GM19351 (cell line): ENCODE results near the gene PLD5.
"Not testable (repeated sequence)": the region's sequence is repeated elsewhere in the genome, so short reads cannot be mapped to it uniquely, and the experiment has no call there.

Source experiments
- ATAC-seq: cut with Tn5 transposase; IDR thresholded peaks from one replicate; pipeline ENCODE4 v1.9.1; 2021; ENCODE audit warnings: mild to moderate bottlenecking, moderate library complexity; ENCODE audit not compliant: unreplicated experiment

PLD5 gene

DNA sequence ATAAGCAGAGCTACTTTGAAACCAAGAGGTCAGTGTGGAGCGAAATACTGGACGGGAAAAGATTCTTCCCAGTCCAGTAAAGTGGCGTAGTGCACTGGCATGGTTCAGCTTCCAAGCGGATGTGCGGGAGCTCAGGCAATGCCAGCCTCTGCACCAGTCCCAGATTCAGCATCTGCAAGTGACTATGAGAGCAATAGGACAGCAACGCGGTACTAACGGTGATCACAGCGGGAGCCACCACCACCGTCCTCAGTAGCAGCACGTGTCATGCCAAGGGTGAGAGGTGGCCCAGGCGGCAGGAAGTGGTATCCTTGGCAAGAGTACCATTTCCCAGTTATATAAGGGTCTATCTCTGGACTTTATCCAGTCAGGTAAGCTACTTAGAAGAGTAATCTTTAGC is 17.8 kb downstream of the PLD5 start:
- ATAC-seq = no peak

DNA sequence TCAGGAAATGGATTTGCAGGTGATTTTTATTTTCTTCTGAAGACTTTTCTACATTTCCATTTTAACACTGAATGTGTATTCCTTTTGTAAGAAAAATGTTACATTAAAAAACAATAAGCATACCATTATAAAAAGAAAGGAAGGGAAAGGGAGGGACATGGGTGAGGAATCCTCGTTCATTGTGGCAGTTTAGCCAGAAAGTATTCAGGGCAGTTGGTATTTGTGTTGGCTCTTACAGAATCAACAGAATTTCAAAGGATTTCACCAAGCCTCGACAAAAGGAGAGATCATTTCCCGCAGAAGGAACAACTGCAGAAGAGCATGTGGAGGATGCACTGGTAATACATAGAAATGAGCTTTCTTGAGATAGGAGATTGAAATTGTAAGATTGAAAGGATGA is 35.0 kb downstream of the PLD5 start:
- ATAC-seq = no peak

DNA sequence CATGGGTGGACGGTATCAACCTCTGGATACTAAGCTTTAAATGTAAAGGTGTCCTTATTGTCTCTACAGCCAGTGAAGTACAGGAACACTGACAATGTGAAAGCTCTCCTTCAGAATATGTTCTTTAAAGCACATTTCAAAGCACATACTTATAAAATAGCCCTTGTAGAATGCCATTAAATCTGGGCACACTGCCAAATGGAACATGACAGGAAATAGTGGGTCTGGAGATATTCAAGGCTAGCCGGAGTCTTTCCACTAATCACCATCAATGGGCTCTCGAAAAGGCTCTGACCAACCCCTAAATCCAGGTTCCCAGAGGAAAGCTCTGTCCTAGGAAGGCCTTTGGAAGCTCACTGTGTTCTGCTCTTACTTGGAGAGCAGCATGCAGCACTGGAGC is 46.6 kb downstream of the PLD5 start:
- ATAC-seq = no peak

DNA sequence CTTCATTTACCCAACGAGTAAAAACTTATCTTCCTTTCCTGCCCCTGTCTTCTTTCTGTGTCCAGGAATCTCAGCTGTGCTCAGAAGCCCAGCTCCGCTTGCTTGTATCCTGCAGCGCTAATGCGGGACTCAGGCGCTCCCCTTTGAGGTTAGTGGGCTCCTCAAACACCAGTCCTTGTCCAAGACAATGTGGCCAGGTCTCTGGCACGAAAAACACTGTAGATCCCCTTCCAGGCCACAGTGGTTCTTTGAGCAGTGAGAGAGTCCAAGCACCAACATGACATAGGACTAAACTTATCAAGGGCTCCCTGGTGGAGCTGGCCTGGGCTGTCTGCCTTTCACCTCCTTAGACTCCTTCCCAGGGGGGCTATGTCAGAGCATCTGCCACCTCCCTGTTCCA is 53.7 kb downstream of the PLD5 start:
- ATAC-seq = no peak

DNA sequence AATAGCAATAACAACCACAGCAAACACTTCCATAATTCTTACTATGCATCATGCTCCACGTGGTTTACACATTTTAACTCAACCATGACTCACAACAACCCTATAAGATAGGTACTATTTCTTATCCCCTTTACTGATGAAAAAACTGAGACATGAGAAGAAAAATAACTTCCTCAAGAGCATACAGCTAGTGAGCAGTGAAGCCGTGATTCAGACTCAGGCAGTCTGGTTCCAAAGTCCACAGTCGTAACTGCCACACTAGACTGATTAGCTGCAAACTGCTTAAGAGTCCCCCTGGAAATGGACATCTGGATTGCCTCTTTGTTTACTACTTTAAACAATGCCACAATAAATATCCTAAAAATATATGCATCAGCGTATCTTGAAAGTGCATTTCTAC is 55.7 kb downstream of the PLD5 start:
- ATAC-seq = no peak

DNA sequence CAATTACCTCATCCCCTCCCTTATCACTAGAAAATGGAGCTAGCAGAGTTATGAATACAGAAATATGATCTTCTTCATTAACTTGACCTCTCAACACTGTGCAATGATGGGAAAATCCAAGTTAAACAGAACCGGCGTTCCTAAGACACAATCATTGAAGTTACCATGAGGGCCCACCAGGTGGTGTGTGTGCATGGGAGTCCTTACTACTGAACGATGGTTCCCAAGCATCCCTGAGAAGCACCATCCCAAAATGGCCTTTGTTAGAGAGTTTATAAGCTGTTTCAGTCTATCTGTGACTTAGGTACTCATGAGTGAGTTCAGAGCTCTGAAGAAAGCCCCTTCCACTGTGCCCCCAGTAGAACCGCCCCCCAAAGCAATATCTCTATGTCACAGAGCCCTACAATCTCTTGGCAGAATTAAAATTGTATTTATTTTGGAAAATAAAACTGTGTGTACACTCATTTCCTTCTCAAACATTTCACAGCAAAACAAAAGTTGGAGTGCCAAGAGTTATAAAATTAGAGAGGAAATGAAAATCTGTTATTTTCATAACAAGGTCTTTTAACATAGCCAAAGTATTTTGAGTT is 56.8 kb downstream of the PLD5 start:
- ATAC-seq = peak; percentile 87

DNA sequence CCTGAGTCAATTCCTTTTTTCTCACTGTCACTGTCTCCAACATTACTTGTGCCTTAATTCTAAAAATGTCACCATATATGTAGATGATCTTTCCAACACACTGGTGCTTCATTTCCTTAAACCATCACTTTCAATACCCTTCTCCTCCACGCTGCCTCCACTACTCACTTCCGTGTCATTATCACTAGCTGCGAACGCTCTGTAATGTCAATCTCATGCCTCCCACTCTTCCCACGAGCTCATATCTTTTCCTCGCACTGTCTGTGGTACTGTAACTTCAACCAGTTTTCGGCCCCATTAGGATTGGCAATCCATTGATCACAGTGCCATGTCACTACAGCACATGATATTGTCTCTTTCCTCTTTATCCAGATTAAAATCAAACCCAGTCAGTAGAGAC is 61.6 kb downstream of the PLD5 start:
- no peak for ATAC-seq

DNA sequence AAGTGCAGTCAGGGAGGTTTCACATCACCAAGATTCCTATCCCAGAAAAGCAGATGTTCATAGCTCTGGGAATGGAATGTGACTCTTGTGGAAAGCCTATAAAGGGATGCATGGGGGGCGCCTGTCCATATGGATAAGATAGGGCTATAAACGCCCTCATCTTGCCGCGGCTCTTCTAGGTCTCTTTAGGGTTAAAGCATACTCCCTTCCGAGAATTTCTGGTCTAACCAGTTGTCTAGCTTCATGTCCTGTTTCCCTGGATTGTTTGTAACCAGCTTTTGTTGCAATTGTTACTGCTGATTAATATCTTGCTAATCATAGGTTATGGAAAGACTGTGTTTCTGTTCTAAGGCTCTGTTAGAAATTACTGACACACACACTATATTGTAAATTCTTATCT is 64.8 kb downstream of the PLD5 start:
- ATAC-seq = not testable (repeated sequence)

DNA sequence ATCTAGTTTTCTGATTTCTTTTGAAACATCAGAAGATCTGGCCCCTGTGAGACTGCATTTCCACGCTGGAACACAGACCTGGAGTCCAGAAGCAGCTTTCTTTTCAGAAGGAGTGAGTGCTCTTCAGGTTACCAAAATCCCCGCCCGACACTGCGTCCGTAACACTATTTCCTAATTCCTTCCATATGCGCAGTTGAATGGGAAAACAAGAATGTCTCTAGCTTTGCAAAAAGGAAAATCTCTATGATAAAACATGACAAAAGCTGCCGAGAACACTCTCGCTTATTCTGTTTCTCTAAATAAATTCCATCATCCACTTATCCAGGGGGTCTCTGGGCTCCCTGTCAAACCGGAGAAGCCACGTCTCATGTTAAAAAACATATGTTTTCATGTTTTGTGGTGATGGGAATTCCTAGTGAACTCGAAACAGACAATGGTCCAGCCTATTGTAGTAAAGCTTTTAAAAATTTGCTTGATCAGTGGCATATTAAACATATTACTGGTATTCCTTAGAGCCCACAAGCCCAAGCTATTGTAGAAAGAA is 67.7 kb downstream of the PLD5 start:
- ATAC-seq = no peak

DNA sequence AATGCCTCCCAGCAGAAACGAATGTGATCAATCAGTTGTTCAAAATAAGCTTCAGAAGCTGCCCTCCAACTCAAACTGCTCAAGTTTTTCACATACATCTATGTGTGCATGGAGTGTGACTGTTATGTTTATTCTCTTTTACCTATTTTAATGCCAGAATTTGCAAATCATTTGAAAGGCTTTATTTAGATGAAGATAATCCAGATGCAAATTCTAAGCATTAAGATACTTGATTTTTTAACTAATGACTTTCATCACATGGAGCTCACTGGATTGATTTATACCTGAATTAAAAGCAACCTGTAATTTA is 69.5 kb downstream of the PLD5 start:
- ATAC-seq = no peak

DNA sequence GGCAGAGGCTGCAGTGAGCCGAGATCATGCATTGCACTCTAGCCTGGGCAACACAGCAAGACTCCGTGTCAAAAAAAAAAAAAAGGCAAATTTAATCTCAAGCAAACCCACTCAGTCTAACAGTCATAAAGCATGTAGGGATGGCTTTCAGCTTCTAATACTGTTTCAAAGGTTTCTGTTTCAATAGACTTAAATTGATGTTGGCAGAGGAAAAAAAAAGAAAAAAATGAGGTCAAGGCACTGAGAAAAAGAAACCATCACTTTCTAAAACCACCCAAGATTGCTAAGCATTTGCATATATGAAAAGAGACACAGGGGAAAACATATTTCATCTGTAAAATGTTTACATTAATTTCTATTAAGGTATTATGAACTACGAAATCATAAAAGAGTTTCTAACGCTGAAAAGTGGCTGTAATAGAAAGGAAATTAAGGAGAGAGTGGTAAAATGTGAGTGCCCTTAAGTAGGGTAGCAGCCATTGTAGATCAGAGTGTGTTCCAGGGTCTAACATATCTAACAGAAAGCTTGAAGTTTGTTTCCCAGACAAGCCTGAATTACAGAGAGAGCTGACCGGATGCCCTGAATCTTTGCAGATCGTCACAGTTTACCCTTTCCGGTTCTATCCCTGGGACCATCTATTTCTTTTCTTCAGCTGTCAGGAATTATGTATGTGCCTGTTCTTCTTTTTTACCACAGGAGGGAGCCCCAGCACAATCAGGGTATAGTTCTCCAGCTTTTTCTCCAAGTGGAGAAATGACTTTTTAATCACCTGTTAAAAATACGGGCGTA is 70.0 kb downstream of the PLD5 start:
- ATAC-seq = peak; percentile 63

DNA sequence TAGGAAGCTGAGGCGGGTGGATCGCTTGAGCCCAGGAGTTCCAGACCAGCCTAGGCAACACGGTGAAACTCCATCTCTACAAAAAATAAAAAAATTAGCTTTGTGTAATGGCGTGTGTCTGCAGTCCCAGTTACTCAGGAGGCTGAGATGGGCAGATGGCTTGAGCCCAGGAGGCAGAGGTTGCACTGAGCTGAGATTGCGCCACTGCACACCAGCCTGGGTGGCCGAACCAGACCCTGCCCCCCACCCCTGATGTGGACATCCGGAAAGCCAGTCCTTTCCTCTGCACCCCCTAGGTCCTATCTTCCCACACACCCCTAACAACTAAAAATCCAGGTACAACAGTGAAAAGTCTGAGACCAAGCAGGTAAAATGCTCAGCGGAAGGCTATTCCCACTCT is 71.9 kb downstream of the PLD5 start:
- ATAC-seq = no peak

DNA sequence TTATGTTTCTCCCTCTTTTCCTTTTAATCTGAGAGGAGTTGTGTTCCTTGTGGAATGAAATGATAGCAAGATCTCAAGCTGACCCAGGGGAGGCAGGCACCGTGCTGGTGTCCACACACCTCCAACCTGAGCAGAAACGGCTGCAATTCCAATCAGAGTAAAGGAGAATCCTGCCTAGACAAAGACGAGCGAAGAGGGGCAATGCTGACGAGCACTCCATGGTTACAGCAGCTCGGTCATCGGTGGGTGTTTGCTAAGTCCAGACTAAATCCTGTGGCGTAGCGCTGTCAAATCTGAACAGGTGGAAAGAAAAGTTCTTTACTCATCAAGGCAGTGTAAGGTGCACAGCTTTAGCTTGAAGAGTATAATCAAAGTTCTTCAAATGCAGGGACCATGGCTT is 74.8 kb downstream of the PLD5 start:
- no peak for ATAC-seq

DNA sequence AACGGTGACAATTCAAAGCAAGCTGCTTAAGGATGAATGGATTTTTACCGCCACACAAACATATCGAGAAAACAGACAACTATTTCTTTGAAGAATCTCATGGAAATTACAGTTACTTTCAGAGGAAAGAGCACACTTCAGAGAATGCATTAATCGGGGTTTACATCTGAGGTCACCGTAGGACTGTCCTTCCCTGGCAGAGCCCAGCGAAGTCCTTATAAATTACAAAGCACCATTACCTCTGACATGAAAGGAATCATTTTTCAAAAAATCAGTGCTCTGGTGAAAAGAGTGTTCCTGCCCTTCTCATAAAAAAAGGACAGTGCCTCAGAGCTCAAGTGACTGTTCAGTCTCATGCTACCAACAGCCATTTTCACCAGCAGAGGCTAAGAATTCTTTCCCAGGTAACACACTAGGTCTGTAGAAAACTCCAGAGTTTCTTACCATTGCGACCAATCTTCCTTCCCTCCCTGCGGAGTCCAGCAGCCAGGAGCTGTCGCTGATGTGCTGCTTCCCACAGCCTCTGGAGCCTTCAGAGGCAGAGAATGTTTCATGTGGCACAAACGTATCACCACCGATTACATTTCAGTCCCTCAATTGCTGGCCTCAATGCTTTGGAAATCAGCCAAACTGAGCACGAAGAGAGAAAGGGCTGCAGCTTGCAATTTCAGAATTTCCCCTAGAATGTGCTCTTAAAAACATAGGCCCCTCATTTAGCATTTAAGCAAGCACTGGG is 75.4 kb downstream of the PLD5 start:
- no peak for ATAC-seq

DNA sequence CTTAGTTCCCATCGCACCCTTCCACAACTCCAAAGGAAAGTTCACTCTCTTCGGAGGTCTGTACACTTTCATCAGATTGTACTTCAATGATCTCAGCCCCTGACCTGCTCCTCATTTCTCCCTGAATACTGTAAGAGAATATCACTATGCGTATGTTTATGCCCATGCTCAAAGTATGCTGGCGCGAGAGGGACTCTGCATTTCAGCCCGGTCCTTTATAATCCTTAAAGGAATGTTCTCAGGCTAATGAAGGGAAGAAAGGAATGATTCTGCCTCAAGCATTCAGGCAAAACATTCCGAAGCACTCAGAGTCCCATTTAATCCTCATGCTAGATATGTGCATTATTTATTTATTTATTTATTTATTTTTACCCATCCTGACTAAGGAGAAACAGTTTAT is 76.8 kb downstream of the PLD5 start:
- ATAC-seq = no peak

DNA sequence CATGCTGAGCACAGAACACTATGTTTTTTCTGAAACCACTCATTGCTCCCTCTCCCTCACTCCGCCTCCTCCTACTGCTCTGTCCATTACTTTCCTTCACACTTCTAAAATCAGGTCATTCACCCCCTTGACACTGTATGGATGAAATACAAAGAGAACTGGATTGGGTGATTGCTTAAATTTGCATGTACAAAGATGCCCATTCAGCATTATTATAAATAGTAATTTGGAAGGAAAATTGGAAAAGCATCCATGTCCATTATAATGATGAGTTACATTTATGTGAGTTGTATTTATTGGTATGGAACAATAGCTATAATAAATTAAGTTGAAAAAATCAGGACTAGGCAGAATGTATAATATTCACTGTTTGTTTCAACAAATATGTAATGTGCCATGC is 83.7 kb downstream of the PLD5 start:
- no peak for ATAC-seq

DNA sequence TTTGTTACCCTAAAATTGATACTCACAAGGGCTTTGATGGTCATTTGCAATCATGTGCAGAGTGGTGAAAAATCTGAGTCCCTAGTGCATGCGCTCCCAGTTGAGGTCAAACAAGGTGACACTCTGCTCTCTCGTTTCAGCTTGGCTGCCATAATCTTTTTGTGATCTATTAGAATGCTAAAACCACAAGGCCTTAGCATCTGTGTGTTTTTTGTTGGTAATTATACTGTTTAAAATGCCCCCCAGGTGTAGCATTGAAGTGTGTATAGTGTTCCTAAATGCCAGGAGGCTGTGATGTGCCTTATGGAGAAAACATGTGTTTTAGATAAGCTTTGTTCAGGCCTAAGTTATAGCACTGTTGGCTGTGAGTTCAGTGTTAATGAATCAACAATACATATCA is 89.3 kb downstream of the PLD5 start:
- no peak for ATAC-seq

DNA sequence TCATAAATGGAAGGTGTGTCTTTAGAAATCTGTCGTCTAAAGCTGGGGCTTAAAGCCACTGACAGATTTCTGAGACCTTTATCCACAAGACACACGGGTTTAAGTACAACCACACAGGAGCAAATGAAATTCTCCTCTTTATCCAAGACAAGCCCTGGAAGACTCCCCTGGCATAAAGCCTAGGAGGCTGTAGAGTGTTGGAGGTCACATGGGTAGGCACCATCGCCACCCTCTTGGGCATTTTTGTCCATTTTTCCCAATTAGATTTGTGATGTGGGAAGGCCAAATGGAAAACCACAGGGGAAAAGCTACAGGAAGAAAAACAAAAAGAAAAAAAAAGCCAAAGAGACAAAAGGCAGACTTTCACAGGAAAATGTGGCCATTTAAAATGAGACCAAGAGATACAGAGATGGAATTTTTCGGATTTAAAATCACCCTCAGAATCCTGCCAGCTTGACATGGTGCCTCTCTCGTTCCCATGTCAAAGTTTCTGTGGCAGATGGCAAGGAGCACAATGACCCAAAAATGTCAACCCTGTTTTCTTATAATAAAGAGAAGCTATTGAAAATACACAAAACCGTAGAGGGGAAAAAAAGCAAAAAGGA is 91.9 kb downstream of the PLD5 start:
- ATAC-seq = no peak

DNA sequence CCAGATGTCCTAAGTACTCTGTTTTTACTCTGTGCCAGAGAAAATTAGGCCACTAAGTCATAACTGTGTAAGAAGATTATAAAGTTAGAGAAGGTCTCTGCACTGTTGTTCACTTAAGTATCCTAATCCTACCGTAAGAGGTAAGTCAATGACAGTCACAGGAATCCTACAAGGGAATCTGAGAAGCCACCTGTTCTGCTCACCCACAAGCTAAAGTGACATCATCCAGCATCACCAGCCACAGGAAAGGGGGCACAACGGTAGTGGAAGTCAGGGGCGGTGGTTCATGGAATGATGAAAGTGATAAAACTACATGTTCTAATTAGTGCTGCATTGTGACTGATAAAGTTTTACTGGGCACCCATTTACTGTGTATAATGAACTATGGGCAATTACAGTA is 92.7 kb downstream of the PLD5 start:
- ATAC-seq = no peak

DNA sequence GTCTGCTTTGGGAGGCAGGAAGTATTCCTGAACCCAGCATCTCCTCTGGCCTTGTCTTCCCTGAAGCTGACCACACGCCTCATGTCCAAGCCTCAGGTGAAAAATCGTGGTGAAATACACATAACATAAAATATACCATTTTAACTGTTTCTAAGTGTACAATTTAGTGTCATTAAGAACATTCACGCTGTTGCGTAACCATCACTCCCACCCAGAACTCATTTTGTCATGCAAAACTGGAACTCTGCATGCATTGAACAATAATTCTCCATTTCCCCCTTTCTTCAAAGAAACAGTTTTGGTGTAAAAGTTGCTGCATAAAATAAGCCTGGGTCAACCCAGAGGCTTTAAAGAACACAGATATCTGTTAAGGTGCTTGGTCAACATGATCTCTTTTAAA is 93.5 kb downstream of the PLD5 start:
- no peak for ATAC-seq

DNA sequence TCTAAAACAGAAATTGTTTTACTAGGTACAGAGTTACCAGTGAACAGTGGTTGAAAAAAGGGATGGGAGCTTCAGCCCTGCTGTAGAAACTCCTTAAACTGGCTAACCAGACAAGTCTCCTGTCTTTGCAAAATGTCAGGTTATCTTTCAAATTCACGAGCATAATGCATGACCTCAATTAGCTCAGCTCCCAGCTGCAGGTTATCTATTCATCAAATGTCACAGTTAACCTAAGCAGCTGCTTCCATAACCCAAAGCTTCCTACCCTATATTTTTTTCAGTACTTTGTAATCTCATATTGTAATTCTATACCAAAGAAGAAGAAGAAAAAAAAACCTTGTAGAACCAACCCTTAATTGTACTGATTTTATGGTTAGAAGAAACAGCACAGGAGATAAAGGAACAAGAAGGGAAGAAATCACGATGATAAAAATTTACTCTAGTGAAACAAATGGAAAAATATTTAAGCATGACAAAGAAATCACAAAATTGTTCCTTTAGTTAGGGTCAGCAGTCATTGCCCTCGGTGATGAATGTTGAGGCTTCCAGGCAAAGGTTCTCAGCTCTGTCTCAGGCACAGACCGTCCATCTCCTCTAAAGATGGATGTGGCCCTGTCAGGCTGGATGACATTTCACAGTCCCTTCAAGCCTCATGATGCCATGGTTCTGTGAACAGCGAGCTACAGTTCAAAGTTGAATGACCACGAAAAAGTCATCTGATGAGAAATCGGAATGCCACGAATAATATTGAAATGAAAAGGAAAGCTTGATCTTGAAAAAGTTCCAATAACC is 95.9 kb downstream of the PLD5 start:
- no peak for ATAC-seq
